Neural cell (in vitro differentiated cells): ENCODE data around the gene MACO1. TPM values are rescaled to one million over a fixed set of nuclear protein-coding genes. Genes with fewer than 3 reads are reported as not detected.
"Not testable (repeated sequence)": the region's sequence is repeated elsewhere in the genome, so short reads cannot be mapped to it uniquely, and the experiment has no call there.

Source experiments
- H2AFZ ChIP-seq: fragments of 200-600, 300-800 bp; sonication (generic), shearing (Covaris generic); 2 replicates; pipeline ENCODE4 v1.6.0; 2014; ENCODE audit warnings: low read depth, mild to moderate bottlenecking, antibody characterized with exemption, low read length, moderate library complexity
- H3F3A ChIP-seq: fragments of 200-600 bp; shearing (Covaris generic); 2 replicates; pipeline ENCODE4 v1.6.1; 2016; ENCODE audit warnings: mild to moderate bottlenecking, moderate library complexity, mixed read lengths, antibody characterized with exemption, low read length; ENCODE audit not compliant: insufficient read depth, poor library complexity, severe bottlenecking
- H3K27ac ChIP-seq: fragments of 200-600, 300-800 bp; sonication (generic), shearing (Covaris generic); 2 replicates; pipeline ENCODE4 v1.5.1; 2014; ENCODE audit warnings: mild to moderate bottlenecking, low read length, moderate library complexity
- H3K27me3 ChIP-seq: fragments of 300-800, 200-600 bp; sonication (generic), shearing (Covaris generic); 2 replicates; pipeline ENCODE4 v1.6.0; 2014; ENCODE audit warnings: mild to moderate bottlenecking, low read depth, low read length, moderate library complexity; ENCODE audit not compliant: insufficient read depth
- H3K36me3 ChIP-seq: fragments of 300-800, 200-600 bp; sonication (generic), shearing (Covaris generic); 2 replicates; pipeline ENCODE4 v1.5.1; 2014; ENCODE audit warnings: mild to moderate bottlenecking, antibody characterized with exemption, low read length, moderate library complexity; ENCODE audit not compliant: insufficient read depth
- H3K4me2 ChIP-seq: fragments of 300-800, 200-600 bp; sonication (generic), shearing (Covaris generic); 2 replicates; pipeline ENCODE4 v1.6.0; 2014; ENCODE audit warnings: mild to moderate bottlenecking, low read length
- H3K4me3 ChIP-seq: fragments of 300-800, 200-600 bp; sonication (generic), shearing (Covaris generic); 2 replicates; pipeline ENCODE4 v1.5.1; 2014; ENCODE audit warnings: mild to moderate bottlenecking, low read length, moderate library complexity
- H3K79me2 ChIP-seq: fragments of 200-600 bp; shearing (Covaris generic); replicated peaks from 2 replicates; pipeline ENCODE4 v1.6.0; 2014; ENCODE audit warnings: mild to moderate bottlenecking, low read length, moderate library complexity; ENCODE audit not compliant: insufficient read depth
- H3K9ac ChIP-seq: fragments of 300-800, 200-600 bp; sonication (generic), shearing (Covaris generic); 2 replicates; pipeline ENCODE4 v1.6.1; 2016; ENCODE audit warnings: mild to moderate bottlenecking, low read length, mixed read lengths
- H3K9me2 ChIP-seq: fragments of 200-600 bp; shearing (Covaris generic); 2 replicates; pipeline ENCODE4 v1.6.1; 2016; ENCODE audit warnings: mild to moderate bottlenecking, low read length, mixed read lengths; ENCODE audit not compliant: insufficient read depth
- H3K9me3 ChIP-seq: fragments of 200-600, 300-800 bp; sonication (generic), shearing (Covaris generic); 2 replicates; pipeline ENCODE4 v1.6.1; 2016; ENCODE audit warnings: mild to moderate bottlenecking, mixed run types, low read length, moderate library complexity, mixed read lengths
- H4K20me1 ChIP-seq: fragments of 200-600 bp; shearing (Covaris generic); 2 replicates; pipeline ENCODE4 v1.6.1; 2016; ENCODE audit warnings: mild to moderate bottlenecking, mixed run types; ENCODE audit not compliant: insufficient read depth
- polyA plus RNA-seq: library from polyadenylated mRNA; depleted of rRNA; stranded (reverse); fragments of >200 nt; gene quantifications from 2 replicates; pipeline ENCODE4 v1.2.3, GENCODE V29; 2014

Gene MACO1
- polyA plus RNA-seq, 1 donor from 2014 or later, result 56.6 TPM

- not testable (repeated sequence) for H3K4me3 ChIP-seq, H3K4me2 ChIP-seq, H3K27me3 ChIP-seq, H3K27ac ChIP-seq, H3K79me2 ChIP-seq, H3K36me3 ChIP-seq, H4K20me1 ChIP-seq, H3F3A ChIP-seq, H3K9me3 ChIP-seq, H2AFZ ChIP-seq, H3K9ac ChIP-seq, H3K9me2 ChIP-seq
Measured at GRCh38 chr1:25402947-25403803, 27.5 kb upstream of the MACO1 start.

- H4K20me1 ChIP-seq, H3F3A ChIP-seq, H3K9me3 ChIP-seq, H3K9me2 ChIP-seq, H3K4me3 ChIP-seq, H3K79me2 ChIP-seq, H3K27me3 ChIP-seq, H3K36me3 ChIP-seq, H3K27ac ChIP-seq, H3K4me2 ChIP-seq, H3K9ac ChIP-seq, H2AFZ ChIP-seq: not testable (repeated sequence)
Measured at GRCh38 chr1:25405731-25406305, 24.9 kb upstream of the MACO1 start.

GRCh38 chr1:25409641-25410427 is 20.9 kb upstream of the MACO1 start:
- H3K9me3 ChIP-seq, H3K4me3 ChIP-seq, H3K4me2 ChIP-seq, H3K27ac ChIP-seq, H4K20me1 ChIP-seq, H3K36me3 ChIP-seq, H3K27me3 ChIP-seq, H3K9me2 ChIP-seq, H2AFZ ChIP-seq, H3F3A ChIP-seq, H3K79me2 ChIP-seq, H3K9ac ChIP-seq: not testable (repeated sequence)

GRCh38 chr1:25412872-25413623 is 17.6 kb upstream of the MACO1 start:
- H3K36me3 ChIP-seq, H3K4me3 ChIP-seq, H2AFZ ChIP-seq, H3K9ac ChIP-seq, H4K20me1 ChIP-seq, H3K79me2 ChIP-seq, H3K27me3 ChIP-seq, H3K4me2 ChIP-seq, H3K9me2 ChIP-seq, H3K9me3 ChIP-seq, H3K27ac ChIP-seq, H3F3A ChIP-seq: not testable (repeated sequence)

- H3K27me3 ChIP-seq, H3K4me2 ChIP-seq, H4K20me1 ChIP-seq, H3K4me3 ChIP-seq, H3K9me2 ChIP-seq, H3K36me3 ChIP-seq, H3F3A ChIP-seq, H3K79me2 ChIP-seq, H3K27ac ChIP-seq, H2AFZ ChIP-seq, H3K9ac ChIP-seq, H3K9me3 ChIP-seq: not testable (repeated sequence)
Measured at GRCh38 chr1:25414157-25414556, 16.5 kb upstream of the MACO1 start.

- not testable (repeated sequence) for H3K36me3 ChIP-seq, H3K4me3 ChIP-seq, H4K20me1 ChIP-seq, H2AFZ ChIP-seq, H3K27ac ChIP-seq, H3F3A ChIP-seq, H3K4me2 ChIP-seq, H3K27me3 ChIP-seq, H3K9me3 ChIP-seq, H3K9ac ChIP-seq, H3K79me2 ChIP-seq, H3K9me2 ChIP-seq
Measured at GRCh38 chr1:25414578-25414977, 16.1 kb upstream of the MACO1 start.

- H3K4me3 ChIP-seq, H3K79me2 ChIP-seq, H3K9ac ChIP-seq, H3K9me2 ChIP-seq, H3F3A ChIP-seq, H3K9me3 ChIP-seq, H2AFZ ChIP-seq, H3K27me3 ChIP-seq, H3K27ac ChIP-seq, H3K4me2 ChIP-seq, H4K20me1 ChIP-seq, H3K36me3 ChIP-seq: not testable (repeated sequence)
Measured at GRCh38 chr1:25417280-25417679, 13.4 kb upstream of the MACO1 start.
